Hematopoietic multipotent progenitor cell treated with erythropoietin and hydrocortisone succinate and interleukin-3 and kit ligand, for 6 days (in vitro differentiated cells): Measurements from ENCODE around the gene RS1.

Experiments used
- DNase-seq: peaks from one replicate; pipeline ENCODE4 v3.0.0-alpha.2; 2015

Gene RS1

GRCh38 chrX:18672008-18672407 is at the start of gene RS1:
Gene RS1 (minus strand): TSS chrX:18672108. CDS start chrX:18672068, 40 bp downstream.
- no peak for DNase-seq

- no peak for DNase-seq
These were observed 47.9 kb upstream of the RS1 start for GRCh38 chrX:18719852-18720251.

GRCh38 chrX:18714910-18715309 is 43.0 kb upstream of the RS1 start:
- DNase-seq, result no peak

GRCh38 chrX:18709833-18710232 is 37.9 kb upstream of the RS1 start:
- DNase-seq, result no peak

- no peak for DNase-seq
These were observed 35.6 kb upstream of the RS1 start, which contains the start of gene PPEF1 for GRCh38 chrX:18707426-18708049. Gene PPEF1 (plus strand): TSS chrX:18707645. CDS start chrX:18707781, 136 bp downstream.

- no peak for DNase-seq
These were observed 30.7 kb upstream of the RS1 start for GRCh38 chrX:18702362-18703195.

- no peak for DNase-seq
These were observed 29.9 kb upstream of the RS1 start for GRCh38 chrX:18701621-18702361.

- DNase-seq, result no peak
These were observed 27.1 kb upstream of the RS1 start for GRCh38 chrX:18698737-18699650.

- DNase-seq, result no peak
These were observed 24.7 kb upstream of the RS1 start for GRCh38 chrX:18696653-18697052.

- no peak for DNase-seq
These were observed 20.6 kb upstream of the RS1 start for GRCh38 chrX:18692541-18692940.

- no peak for DNase-seq
These were observed 19.5 kb upstream of the RS1 start for GRCh38 chrX:18691431-18691830.

- DNase-seq, result no peak
These were observed 16.1 kb upstream of the RS1 start for GRCh38 chrX:18687856-18688495.

GRCh38 chrX:18682979-18683387 is 11.1 kb upstream of the RS1 start:
- DNase-seq, result no peak

GRCh38 chrX:18681996-18682395 is 10.1 kb upstream of the RS1 start:
- no peak for DNase-seq

GRCh38 chrX:18677161-18677869 is 5.4 kb upstream of the RS1 start:
- DNase-seq, result peak; percentile 80

- no peak for DNase-seq
These were observed 4.6 kb upstream of the RS1 start for GRCh38 chrX:18676470-18676869.

- DNase-seq, result no peak
These were observed 4.1 kb upstream of the RS1 start for GRCh38 chrX:18676050-18676449.

- peak; percentile 72 for DNase-seq
These were observed 3.2 kb upstream of the RS1 start for GRCh38 chrX:18674788-18675735.

- DNase-seq, result no peak
These were observed 2.5 kb upstream of the RS1 start for GRCh38 chrX:18674417-18674787.
